ENCODE results near the gene EEF2.

The EEF2 gene

DNA sequence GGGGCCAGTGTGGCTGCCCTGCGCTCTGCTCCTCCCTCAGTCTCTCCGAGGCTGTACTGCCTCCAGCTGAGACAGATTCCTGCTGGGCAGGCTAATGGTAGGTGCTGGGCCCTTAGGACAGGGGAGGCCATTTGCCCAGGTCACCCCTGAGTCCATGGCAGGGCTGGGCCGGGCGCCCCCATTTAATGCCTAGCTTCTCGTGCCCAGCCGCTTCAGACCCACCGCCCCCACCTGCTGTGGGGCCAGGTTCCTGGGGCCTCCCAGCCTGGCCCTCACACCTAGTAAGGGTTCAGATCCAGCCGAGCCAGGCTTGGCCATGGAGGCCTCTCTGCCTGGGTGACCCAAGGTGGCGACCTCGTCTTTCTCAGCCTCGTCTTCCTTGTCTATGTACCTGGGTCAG lies 40.1 kb upstream of the EEF2 start:
- no peak for DNase-seq
- TF ChIP-seq, protein P1, sequence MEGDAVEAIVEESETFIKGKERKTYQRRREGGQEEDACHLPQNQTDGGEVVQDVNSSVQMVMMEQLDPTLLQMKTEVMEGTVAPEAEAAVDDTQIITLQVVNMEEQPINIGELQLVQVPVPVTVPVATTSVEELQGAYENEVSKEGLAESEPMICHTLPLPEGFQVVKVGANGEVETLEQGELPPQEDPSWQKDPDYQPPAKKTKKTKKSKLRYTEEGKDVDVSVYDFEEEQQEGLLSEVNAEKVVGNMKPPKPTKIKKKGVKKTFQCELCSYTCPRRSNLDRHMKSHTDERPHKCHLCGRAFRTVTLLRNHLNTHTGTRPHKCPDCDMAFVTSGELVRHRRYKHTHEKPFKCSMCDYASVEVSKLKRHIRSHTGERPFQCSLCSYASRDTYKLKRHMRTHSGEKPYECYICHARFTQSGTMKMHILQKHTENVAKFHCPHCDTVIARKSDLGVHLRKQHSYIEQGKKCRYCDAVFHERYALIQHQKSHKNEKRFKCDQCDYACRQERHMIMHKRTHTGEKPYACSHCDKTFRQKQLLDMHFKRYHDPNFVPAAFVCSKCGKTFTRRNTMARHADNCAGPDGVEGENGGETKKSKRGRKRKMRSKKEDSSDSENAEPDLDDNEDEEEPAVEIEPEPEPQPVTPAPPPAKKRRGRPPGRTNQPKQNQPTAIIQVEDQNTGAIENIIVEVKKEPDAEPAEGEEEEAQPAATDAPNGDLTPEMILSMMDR (IDR thresholded peaks at IDR 0.05; ENCODE audit: low read depth, low read length) = no peak
- Histone ChIP-seq H3K27me3 (ENCODE audit: insufficient read depth, low read depth, severe bottlenecking) (no peaks in the 10 kb centered on the region), H3K27ac (no peak overlapping the region), H3K36me3 (peaks cover 56% of the 10 kb centered on the region), H3K9me3 (ENCODE audit: severe bottlenecking) (no peaks in the 10 kb centered on the region), H3K4me3 (ENCODE audit: low read depth, low read length) (no peak overlapping the region)

DNA sequence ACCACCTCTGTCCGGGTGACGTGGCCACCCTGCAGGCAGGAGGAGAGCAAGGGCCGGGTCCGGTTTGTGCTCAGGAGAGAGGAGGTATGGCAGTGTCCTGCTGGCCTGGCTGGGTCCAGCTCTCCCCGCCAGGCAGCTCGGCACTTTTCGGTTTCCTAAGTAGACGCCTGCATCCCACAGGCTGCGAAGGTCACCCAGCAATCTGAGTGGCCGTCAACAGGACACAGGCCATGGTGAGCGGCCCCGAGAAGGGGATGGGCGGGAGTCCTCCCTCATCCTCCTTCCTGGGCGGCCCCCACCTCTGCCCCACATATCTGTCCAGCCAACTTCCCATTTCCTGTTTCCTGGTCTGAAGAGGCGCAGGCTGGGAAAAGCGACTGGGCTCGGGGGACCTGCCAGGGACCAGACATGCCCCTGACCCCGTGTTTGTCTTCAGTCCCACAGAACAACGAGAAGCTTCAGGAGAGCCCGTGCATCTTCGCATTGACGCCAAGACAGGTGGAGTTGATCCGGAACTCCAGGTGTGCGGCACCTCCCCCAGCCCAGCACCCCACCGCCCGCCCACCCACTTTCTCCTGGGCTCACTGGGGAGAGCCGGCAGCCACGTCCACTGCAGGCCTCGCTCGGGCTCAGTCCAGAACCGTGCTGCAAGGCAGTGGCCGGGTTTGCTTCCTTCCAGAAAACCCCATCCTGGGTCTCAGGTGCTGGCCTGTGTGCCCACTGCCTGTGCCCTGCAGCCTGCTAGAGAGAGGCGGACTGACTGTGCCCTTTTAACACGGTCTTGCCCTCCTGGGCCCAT lies 38.5 kb upstream of the EEF2 start:
- Histone ChIP-seq H3K4me3 (ENCODE audit: low read depth, low read length) (no peak overlapping the region), H3K27me3 (ENCODE audit: insufficient read depth, low read depth, severe bottlenecking) (no peaks in the 10 kb centered on the region), H3K36me3 (peaks cover 65% of the 10 kb centered on the region), H3K27ac (no peak overlapping the region), H3K9me3 (ENCODE audit: severe bottlenecking) (no peaks in the 10 kb centered on the region)
- TF ChIP-seq, protein P1 (IDR thresholded peaks at IDR 0.05; ENCODE audit: low read depth, low read length) = no peak
- no peak for DNase-seq

DNA sequence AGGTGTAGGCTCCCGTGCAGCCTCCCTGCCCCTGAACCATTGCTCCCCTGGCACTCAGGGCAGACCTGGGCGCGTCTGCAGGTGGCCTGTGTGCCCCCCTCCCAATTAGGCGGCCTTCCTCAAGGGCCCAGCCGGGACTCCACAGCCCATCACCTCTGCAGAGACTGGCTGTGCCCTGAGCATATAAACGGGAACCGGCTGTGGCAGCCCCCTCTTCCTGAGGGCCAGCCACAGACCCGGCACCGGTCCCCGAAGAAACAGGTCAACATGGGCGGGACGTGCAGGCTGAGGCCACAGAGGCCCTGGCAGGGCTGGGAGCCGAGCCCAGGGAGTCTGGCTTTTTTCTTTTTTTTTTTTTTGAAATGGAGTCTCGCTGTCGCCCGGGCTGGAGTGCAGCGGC lies 34.3 kb upstream of the EEF2 start:
- Histone ChIP-seq H3K36me3 (peaks cover 69% of the 10 kb centered on the region), H3K27ac (no peak overlapping the region)

DNA sequence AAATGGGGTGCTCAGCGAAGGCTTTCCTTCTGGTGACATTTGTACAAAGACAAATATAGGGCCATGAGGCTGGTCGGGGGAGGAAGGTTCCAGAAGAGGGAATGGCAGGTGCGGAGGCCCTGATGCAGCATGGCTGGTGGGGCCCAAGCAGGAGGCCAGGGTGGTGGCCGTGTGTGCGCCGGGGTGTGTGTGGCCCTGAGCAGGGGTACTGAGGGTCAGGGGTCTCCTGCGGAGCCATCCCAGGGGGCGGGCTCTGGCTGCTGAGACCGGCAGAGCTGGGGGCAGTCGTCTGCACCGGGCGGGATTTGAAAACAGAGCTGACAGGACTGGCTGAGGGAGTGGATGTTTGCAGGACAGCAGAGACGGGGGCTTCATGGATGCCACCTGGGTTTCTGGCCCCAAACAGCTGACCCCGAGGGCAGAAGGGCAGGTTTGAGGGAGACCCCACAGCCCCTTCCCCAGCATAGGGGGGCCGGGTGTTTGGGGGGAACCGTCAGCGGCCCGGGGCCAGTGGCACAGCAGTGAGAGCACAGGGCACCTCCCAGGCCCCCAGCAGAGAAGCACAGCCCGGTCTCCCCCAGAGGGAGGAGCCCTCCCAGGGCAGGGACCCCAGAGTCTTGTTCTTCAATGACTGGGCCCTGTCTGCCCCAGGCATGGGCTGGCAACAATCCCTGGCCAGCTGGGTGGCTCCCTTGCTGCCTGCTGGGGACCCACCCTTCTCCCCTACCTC lies 33.7 kb upstream of the EEF2 start:
- Histone ChIP-seq H3K4me3 (ENCODE audit: low read depth, low read length) (no peak overlapping the region), H3K27ac (no peak overlapping the region), H3K27me3 (ENCODE audit: insufficient read depth, low read depth, severe bottlenecking) (no peaks in the 10 kb centered on the region), H3K9me3 (ENCODE audit: severe bottlenecking) (no peaks in the 10 kb centered on the region), H3K36me3 (peaks cover 70% of the 10 kb centered on the region)
- TF ChIP-seq, protein P1 (IDR thresholded peaks at IDR 0.05; ENCODE audit: low read depth, low read length) = no peak
- DNase-seq = no peak

More for the DNA sequence above, 34.3 kb upstream of the EEF2 start:
- no peaks in the 10 kb centered on the region for H3K27me3 ChIP-seq (ENCODE audit: insufficient read depth, low read depth, severe bottlenecking)
- no peak for DNase-seq
- no peak overlapping the region for H3K4me3 ChIP-seq (ENCODE audit: low read depth, low read length)
- TF ChIP-seq, protein P1 (IDR thresholded peaks at IDR 0.05; ENCODE audit: low read depth, low read length) = no peak
- H3K9me3 ChIP-seq (ENCODE audit: severe bottlenecking) = no peaks in the 10 kb centered on the region

DNA sequence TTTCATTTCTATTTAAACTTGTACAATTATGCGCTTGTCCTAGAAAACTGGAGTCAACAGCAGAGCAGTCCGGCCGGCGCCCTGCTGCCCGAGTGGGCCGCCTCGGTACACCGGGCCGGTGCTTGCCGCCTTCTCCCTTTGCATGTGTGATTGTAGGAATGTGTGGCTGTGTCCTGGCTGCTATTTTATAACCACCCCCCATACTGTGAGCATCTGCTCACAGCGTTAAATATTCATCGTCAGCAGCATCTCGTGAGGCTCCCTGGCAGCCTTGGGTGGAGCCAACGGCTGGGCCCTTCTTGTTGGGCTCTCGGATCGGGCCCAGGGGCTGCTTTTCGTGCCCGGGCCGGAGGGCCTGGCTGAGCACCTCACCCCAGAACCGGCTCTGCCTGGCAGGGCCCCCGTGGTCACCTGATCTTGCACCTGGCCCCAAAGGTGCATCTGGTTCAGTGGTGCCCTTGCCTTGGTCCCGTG lies 32.9 kb upstream of the EEF2 start:
- Histone ChIP-seq H3K4me3 (ENCODE audit: low read depth, low read length) (no peak overlapping the region), H3K36me3 (peaks cover 70% of the 10 kb centered on the region), H3K27ac (no peak overlapping the region), H3K9me3 (ENCODE audit: severe bottlenecking) (no peaks in the 10 kb centered on the region), H3K27me3 (ENCODE audit: insufficient read depth, low read depth, severe bottlenecking) (no peaks in the 10 kb centered on the region)
- DNase-seq = no peak
- TF ChIP-seq, protein P1 (IDR thresholded peaks at IDR 0.05; ENCODE audit: low read depth, low read length) = no peak

Measured in WERI-Rb-1 (cell line).